ENCODE results near the gene CHCT1.
"Not testable (repeated sequence)": the region's sequence is repeated elsewhere in the genome, so short reads cannot be mapped to it uniquely, and the experiment has no call there.

CHCT1 gene

GRCh38 chr17:60401819-60402218, 20.5 kb upstream of the CHCT1 start:
- DNase-seq, result no peak

- DNase-seq, result no peak
Observed at GRCh38 chr17:60403523-60403810, 18.8 kb upstream of the CHCT1 start.

DNA sequence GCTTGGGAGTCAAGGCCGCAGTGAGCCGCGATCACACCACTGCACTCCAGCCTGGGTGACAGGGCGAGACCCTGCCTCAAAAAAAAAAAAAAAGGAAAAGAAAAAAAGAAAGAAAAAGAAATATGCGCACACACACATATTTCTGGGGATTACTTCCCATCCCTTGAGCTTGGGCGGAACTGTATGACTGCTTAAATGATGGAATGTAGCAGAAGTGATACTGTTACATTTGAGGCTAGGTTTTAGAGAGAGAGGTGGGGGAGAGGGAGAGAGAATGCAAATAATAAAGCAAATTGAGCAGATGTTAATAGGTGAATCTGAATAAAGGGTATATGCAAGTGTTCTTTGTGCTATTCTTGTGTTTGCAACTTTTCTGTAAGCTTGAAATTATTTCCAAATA, 18.3 kb upstream of the CHCT1 start:
- DNase-seq, result no peak

- no peak for DNase-seq
Observed at GRCh38 chr17:60406887-60407286, 15.4 kb upstream of the CHCT1 start.

DNA sequence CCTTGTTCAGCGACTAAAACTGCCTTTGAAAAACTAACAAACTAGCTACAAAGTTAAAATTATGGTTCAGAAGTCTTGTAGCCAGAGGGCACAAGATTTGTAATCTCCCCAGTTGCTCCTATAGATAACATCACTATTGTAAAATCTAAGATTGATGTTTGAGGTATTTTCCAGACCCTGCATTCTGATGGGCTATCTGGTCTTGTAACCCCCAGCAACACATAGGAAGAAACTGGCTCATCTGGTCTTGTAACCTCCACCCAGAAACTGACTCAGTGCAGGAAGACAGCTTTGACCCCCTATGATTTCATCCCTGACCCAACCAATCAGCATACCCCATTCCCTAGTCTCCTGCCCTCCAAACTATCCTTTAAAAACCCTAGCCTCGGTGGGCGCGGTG, 12.3 kb upstream of the CHCT1 start:
- DNase-seq, result no peak

GRCh38 chr17:60412701-60413100, 9.6 kb upstream of the CHCT1 start:
- no peak for DNase-seq

DNA sequence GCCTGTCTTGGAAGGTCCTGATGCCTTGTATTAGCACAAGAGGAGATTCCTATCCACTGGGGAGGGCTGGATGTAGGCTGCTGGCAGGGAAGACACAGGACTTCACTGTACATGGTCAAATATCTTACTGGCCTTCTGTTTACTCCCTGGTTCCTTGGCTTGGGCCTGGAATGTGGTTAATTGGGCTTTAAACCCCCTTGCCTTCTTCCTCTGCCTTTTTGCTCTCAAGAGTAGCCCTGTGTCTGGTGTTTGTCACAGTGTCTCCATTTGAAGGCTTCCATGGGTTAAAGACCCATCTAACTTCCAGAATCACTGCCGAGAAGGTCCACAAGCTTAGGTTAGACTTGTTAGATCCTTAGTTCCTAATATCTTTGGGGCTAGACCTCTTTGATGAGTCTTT, 7.1 kb upstream of the CHCT1 start:
- DNase-seq, result no peak

DNA sequence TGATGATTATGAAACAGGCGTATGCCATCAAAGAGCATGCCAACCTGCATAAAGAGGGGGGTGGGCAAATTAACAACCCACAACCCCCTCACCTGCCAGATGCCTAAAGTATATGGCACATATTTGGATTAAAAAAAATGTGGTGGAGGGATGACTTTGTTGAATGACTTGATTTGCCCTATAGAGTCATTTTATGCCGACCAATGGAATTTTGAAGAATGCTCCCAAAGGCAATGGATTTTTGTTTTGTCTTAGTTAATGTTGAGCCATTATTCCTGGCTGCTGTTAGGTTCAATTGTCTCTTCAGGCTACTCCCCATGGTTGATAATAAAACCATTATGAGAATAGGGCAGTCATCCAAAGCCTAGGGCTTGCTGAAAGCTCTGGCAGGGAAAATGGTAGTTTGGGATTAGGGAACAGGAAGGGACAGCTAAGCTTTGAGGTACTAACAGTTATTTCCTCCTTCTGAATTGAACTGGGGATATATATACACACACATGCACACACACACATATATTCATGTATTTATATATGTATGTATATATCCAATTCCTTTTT, 5.8 kb upstream of the CHCT1 start:
- DNase-seq, result no peak

DNA sequence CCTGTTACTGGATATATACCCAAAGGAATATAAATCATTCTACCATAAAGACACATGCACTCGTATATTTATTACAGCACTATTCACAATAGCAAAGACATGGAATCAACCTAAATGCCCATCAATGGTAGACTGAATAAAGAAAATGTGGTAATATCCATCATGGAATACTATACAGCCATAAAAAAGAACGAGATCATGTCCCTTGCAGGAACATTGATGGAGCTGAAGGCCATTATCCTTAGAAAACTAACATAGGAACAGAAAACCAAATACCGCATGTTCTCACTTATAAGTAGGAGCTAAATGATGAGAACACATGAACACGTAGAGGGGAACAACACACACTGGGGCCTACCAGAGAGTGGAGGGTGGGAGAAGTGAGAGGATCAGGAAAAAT, 3.3 kb upstream of the CHCT1 start:
- DNase-seq, result not testable (repeated sequence)

DNA sequence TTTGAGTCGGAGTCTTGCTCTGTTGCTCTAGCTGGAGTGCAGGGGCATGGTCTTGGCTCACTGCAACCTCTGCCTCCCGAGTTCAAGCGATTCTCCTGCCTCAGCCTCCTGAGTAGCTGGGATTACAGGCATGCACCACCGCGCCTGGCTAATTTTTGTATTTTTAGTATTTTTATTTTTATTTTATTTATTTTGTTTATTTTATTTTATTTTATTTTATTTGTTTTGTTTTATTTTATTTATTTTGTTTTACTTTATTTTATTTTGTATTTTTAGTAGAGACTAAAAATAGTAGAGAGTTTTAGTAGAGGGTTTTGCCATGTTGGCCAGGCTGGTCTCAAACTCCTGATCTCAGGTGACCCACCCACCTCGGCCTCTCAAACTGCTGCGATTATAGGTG, 2.4 kb upstream of the CHCT1 start:
- not testable (repeated sequence) for DNase-seq

GRCh38 chr17:60421273-60422161, 772 bp upstream of the CHCT1 start:
- no peak for DNase-seq

DNA sequence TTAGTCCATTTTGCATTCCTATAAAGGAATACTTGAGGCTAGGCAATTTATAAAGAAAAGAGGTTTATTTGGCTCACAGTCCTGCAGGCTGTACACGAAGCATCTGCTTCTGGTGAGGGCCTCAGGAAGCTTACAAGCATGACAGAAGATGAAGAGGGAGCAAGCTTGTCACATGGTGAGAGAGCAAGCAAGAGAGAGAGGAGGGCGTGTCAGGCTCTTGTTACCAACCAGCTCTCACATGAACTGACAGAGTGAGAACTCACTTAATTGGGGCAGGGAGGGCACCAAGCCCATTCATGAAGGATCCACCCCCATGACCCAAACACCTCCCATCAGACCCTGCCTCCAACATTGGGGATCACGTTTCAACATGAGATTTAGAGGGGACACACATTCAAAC, 1.6 kb downstream of the CHCT1 start:
- DNase-seq, result no peak

DNA sequence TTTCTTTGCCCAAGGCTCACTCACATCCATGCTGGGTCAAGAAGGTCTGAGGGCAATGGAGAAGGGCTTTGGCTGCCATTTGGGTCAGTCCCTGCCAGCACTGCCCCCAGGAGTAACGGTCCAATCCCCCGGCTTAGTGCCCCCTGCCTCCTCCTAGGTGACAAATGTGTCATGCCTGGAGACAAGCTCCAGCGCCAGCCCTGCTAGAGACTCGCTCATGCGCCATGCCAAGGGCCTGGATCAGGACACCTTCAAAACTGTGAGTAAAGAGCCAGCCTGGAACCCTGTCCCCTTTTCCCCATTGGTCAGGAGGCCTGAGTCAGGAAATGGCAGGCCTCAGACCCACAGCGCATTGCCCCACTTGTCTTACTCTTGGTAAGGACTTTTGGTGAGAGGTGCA, 3.3 kb downstream of the CHCT1 start:
- DNase-seq, result no peak

DNA sequence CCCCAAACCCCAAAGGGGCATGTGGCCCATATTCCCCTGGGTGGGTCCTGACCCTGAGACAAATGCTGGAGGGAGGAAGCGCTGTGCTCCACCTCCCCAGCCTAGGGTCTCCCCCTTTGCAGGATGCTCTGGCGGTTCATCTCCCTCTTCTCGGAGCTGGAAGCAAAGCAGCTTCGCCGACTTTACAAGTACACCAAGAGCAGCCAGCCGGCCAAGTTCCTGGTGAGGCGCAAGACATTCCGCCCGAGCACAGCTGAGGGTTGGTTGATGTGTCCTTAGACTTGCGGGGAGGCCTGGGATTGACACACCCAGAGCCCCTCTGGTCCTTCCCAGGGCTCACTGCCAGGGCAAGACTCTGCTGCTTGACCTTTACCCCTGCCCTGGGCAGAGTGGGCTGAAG, 4.3 kb downstream of the CHCT1 start:
- no peak for DNase-seq

DNA sequence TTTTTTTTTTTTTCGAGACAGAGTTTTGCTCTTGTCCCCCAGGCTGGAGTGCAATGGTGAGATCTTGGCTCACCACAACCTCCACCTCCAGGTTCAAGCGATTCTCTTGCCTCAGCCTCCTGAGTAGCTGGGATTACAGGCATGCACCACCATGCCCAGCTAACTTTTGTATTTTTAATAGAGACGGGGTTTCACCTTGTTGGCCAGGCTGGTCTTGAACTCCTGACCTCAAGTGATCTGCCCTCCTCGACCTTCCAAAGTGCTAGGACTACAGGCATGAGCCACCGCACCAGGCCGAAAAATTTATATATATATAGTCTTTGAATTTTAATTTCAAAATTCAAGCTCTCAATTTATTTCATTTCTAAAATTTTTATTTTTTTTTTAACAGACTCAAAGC, 6.2 kb downstream of the CHCT1 start:
- DNase-seq, result not testable (repeated sequence)

GRCh38 chr17:60430561-60430960, 8.3 kb downstream of the CHCT1 start:
- DNase-seq, result not testable (repeated sequence)

DNA sequence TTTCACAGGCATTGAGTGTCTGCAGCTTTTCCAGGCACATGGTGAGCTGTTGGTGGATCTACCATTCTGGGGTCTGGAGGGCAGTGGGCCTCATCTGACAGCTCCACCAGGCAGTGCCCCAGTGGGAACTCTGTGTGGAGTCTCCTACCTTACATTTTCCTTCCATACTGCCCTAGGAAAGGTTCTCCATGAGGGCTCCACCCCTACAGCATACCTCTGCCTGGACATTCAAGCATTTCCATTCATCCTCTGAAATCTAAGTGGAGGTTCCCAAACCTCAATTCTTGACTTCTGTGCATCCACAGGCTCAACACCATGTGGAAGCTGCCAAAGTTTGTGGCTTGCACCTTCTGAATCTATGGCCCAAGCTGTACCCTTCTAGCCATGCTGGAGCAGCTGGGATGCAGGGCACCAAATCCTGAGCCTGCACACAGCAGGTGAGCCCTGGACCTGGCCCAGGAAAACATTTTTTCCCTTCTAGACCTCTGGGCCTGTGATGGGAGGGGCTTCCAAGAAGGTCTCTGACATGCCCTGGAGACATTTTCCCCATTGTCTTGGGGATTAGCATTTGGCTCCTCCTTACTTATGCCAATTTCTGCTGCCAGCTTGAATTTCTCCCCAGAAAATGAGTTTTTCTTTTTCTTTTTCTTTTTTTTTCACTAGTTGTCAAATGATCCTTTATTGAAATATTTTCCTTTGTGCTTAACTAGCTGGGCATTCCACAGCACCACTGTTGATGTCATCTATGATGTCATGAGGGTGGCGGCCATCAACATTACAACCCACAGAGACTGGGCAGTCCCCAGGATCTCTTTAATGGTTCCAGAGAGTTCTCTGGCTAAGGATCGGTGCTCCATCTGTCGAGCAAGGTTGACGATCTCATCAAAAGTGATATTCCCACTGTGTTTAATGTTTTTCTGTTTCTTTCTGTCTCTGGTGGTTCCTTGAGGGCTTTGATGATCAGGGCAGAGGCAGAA, 11.0 kb downstream of the CHCT1 start:
- not testable (repeated sequence) for DNase-seq

GRCh38 chr17:60435244-60436167, 13.2 kb downstream of the CHCT1 start:
- peak; percentile 60 for DNase-seq

DNA sequence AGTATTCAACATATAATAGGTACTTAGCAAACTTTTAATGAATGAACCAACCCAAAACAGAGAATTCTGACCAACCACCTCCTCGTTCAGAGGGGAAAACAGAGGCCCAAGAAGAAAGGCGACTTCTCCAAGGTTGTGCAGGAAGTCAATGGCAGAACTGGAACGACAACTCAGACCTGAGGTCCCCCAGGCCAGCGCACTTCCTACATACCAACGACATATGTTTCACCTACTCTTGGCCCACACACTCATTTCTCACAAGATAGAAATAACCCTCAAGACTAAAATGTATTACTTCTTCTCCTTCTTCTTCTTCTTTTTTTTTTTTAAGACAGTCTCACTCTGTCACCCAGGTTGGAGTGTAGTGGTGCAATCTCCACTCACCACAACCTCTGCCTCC, 14.4 kb downstream of the CHCT1 start:
- DNase-seq, result no peak

- DNase-seq, result no peak
Observed at GRCh38 chr17:60439501-60439900, 17.2 kb downstream of the CHCT1 start.

DNA sequence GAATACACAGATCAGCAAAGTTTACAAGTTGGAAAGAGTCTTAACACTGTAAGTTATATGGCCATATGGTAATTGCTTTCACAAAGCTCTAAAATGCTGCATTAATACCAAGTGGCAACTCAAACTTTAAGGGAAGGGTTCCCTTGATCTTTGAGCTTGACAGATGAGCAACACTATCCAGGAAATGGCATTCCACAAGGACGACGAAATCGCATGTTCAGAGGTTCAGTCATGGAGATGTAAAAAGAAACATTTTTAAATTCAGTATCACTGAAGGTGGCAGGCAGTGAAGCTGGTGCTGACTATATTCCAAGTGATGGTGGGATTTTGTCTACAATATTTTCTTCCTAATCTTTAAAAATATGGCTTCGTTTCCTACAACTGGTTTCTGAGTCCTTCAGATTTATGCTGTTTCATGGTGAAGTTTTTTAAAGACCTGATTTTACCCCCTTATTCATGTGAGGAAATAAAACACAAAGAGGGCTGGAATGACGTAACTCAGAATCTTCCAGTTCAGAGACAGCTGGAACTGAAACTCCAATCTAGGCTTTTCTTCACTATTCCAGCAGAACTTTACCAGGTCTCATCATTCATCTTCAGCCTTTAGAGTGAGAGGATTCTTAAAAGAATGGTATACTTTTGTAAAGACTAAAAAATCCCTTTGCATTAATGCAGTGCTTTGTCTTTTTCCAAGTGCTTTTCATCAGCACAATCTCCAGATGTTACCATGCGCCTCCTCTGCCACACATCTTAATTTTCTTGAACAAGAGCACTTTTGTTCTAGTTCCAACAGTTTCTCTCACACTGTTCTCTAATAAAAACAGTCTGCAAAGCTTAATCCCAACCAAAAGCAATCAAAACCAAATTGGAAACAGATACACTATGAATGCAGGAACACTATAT, 20.2 kb downstream of the CHCT1 start:
- DNase-seq, result no peak

Measured in NCI-H146 (cell line).